Activated T-cell treated with anti-CD3 and anti-CD28 coated beads for 4 hours (primary cell): ENCODE results near the gene PIM2.

ENCODE experiments used
- DNase-seq: peaks from one replicate; pipeline ENCODE4 v3.0.0-alpha.2; 2020

PIM2 gene

GRCh38 chrX:48934581-48935300, 15.9 kb upstream of the PIM2 start:
- no peak for DNase-seq

- DNase-seq, result no peak
Observed at GRCh38 chrX:48933757-48934156, 14.9 kb upstream of the PIM2 start.

DNA sequence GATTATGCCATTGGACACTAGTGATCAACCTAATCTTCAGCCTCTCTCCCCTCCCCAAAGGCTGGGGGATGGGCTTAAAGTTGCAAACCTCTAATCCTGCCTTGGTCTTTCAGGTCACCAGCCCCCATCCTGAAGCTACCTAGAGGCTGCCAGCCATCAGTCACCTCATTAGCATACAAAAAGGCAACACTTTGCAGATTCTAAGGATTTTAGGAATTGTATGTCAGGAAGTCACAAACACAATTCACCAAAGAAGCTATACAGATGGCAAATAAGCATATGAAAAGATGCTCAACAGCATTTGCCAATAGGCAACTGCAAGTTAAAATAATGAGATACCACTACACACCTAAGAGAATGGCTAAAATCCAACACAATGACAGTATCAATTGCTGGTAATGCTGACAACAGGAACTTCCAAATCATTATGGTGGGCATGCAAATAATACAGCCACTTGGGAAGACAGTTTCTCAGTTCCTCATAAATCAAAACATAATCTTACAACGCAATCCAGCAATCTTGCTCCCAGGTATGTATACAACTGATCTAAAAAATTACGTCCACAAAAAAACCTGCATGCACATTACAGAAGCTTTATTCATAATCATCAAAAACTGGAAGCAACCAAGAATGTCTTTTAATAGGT, 9.0 kb upstream of the PIM2 start:
- DNase-seq, result no peak

DNA sequence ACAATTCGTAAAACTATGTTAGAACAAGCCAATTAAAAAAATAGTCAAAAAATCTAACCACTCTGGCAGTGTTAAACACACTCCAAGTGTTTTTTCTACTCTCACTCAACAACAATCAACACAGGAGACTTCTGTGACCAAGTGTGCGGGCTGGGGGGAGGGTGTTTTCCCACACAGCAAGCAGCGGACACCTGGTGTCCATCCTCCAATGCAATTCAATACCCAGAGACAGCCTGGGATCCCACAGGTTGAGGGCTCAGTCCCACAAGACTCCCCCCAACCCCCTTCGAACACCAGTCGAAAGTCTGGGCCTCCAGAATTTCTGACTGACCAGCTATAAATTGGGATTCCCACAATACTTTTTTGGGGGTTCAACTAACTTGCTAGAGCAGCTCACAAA, 8.3 kb upstream of the PIM2 start:
- DNase-seq, result no peak

DNA sequence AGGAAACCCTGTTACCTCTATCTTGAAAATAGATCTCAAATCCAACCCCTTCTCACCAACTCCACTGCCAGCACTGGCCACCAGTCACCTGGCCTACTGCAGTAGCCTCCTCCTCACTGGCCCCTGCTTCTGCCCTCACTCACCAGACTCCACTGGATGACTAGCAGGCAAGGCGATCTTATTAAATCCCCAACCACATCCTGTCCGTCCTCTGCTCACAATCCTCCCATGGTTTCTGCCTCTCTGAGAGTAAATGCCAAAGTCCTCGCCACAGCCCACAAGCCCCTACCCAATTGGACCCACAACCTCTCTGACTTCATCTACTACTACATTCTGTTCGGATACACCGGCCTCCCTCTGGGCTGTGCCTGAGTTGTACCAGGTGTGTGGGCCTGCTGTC, 5.4 kb upstream of the PIM2 start:
- DNase-seq, result no peak

- no peak for DNase-seq
Observed at GRCh38 chrX:48923771-48924170, 4.9 kb upstream of the PIM2 start.

GRCh38 chrX:48920718-48921104, 1.9 kb upstream of the PIM2 start:
- DNase-seq, result no peak

- no peak for DNase-seq
Observed at GRCh38 chrX:48919947-48920717, 1.3 kb upstream of the PIM2 start.

DNA sequence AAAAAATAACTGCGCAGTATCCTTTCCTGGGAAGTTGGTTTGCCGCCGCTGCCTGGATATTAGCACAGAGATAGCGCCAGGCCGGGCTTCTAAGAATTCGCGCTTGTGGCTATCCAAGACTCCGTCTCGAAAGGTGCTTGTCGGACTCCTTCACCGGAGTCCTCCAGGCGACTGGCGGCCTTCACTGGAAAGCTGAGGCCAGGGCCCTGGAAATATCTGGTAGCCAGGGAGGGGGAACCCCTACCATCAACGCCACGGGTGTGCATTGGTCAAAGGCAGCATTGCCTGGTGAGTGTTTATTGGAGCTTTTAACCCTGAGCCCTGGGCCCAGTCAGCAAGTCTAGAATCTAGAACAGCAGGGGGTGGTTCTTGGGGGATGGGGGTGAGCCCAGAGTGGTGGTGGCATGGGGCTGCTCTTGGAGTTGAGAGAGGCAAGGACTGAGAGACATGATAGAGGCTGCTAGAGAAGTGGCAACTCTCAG, 577 bp upstream of the PIM2 start:
- no peak for DNase-seq

DNA sequence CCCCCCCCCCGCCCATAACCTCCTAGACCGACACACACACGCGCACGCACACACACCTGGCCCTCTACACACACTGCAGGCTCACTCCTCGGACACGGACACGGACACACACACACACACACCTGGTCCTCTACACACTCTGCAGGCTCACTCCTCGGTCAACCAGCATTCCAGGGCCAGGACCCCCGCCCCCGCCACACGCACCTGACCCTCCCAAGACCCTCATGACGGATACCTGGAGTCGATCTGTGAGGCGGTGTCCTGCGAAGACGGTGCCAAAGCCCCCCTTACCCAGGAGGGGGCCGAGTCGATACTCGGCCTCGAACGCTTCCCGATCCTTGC, 552 bp downstream of the PIM2 start:
- no peak for DNase-seq

- peak; percentile 76 for DNase-seq
Observed at GRCh38 chrX:48917139-48918001, 1.5 kb downstream of the PIM2 start.

- no peak for DNase-seq
Observed at GRCh38 chrX:48914593-48915493, 4.0 kb downstream of the PIM2 start.

- no peak for DNase-seq
Observed at GRCh38 chrX:48913605-48914366, 5.0 kb downstream of the PIM2 start.

- DNase-seq, result peak; percentile 84
Observed at GRCh38 chrX:48911412-48912182, 7.2 kb downstream of the PIM2 start, which contains the start of gene SLC35A2. Gene SLC35A2, minus strand, starts transcription at chrX:48911646. Its CDS starts 10 bp downstream, at chrX:48911636.

DNA sequence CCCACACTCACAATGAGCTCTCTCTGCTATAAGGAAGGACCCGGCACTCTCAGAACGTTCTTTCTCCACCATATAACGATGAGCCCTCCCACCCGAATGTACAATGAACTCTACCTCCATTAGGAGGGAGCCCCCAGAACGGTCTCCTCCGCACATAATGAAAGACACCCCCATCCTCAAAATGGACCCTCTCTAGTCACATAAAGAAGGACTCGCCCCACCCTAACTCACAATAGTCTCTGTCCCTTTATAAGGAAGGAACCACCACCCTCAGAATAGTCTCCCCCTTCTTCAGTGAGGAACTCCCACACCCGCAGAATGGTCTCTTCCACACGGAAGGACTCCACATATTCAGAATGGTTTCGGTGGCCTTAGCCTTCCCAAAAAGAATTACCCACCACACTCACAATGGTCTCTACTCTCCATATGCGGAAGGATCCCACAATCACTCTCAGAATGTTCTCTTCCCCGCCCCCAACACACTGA, 7.9 kb downstream of the PIM2 start:
- DNase-seq, result no peak

- DNase-seq, result no peak
Observed at GRCh38 chrX:48909703-48910294, 9.0 kb downstream of the PIM2 start.

DNA sequence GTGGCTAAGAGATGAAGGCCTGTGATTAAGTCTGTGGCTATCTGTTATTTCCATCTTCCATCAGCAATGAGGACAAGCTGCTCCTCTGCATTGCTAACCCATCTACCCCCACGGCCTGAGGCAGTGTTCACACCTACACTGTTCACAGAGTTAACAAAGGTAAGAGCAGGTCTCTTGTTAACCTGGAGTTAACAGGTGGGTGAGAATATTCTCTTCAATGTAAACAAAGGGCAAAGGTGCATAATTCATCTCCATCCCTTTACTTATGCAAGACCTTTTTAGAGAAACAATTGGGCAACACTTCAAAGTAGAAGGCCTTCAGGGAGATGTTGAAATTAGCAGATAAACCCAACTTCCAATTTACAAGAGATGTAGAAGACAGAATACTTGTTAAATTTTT, 10.2 kb downstream of the PIM2 start:
- no peak for DNase-seq

GRCh38 chrX:48905090-48905790, 13.6 kb downstream of the PIM2 start:
- no peak for DNase-seq

GRCh38 chrX:48904626-48905025, 14.2 kb downstream of the PIM2 start:
- no peak for DNase-seq
